Peyer's patch (tissue), 4 donors: Measurements from ENCODE around the gene ISLR.

ENCODE experiments used
- CTCF ChIP-seq, 6 experiments: fragments of 450-650 bp in 4 of 6; fragments of 200-600 bp in 2 of 6; sonication (generic) in 1 of 6; IDR thresholded peaks; one replicate each; pipeline ENCODE4 v1.5.1; 2017 to 2019; ENCODE audit warnings: antibody characterized with exemption in 6 of 6, mild to moderate bottlenecking in 3 of 6, moderate library complexity in 1 of 6
- POLR2A ChIP-seq, 2 donors: fragments of 450-650 bp; IDR thresholded peaks; one replicate each; pipeline ENCODE4 v1.5.1; 2017; ENCODE audit warnings: antibody characterized with exemption in 2 of 2, mild to moderate bottlenecking in 2 of 2, moderate library complexity in 2 of 2

GRCh38 chr15:74207652-74208440 is 34.3 kb downstream of the ISLR start:
- TF ChIP-seq POLR2A (IDR thresholded peaks at IDR 0.05) (no peak), CTCF (IDR thresholded peaks at IDR 0.05) (no peak)
